Nephron (organoid): ENCODE measurements around the gene IQCH.

Experiments used
- H3K27ac Mint-ChIP-seq, 3 experiments: 2 replicates each; pipeline ENCODE4 v1.8.0; 2020; ENCODE audit warnings: mixed read lengths in 3 of 3, mild to moderate bottlenecking in 2 of 3, moderate library complexity in 1 of 3
- H3K27me3 Mint-ChIP-seq: 2 replicates; pipeline ENCODE4 v1.8.0; 2021; ENCODE audit warnings: low read depth, mild to moderate bottlenecking, moderate library complexity, mixed read lengths
- H3K36me3 Mint-ChIP-seq: 2 replicates; pipeline ENCODE4 v1.8.0; 2020; ENCODE audit warnings: low read depth, mixed read lengths
- H3K4me1 Mint-ChIP-seq: 2 replicates; pipeline ENCODE4 v1.8.0; 2020; ENCODE audit warnings: mixed read lengths
- H3K4me3 Mint-ChIP-seq, 3 experiments: 2 replicates each; pipeline ENCODE4 v1.8.0; 2020; ENCODE audit warnings: mild to moderate bottlenecking in 3 of 3, mixed read lengths in 3 of 3, moderate library complexity in 2 of 3
- H3K9me3 Mint-ChIP-seq: 2 replicates; pipeline ENCODE4 v1.8.0; 2020; ENCODE audit warnings: mixed read lengths
- TF ChIP-seq, protein P1 (sequence below), 3 experiments: fragments of 200-600 bp; sonication (generic); IDR thresholded peaks; one replicate each; pipeline ENCODE4 v1.5.0; 2021; ENCODE audit warnings: antibody characterized with exemption in 3 of 3; ENCODE audit not compliant: unreplicated experiment in 3 of 3

The IQCH gene

DNA sequence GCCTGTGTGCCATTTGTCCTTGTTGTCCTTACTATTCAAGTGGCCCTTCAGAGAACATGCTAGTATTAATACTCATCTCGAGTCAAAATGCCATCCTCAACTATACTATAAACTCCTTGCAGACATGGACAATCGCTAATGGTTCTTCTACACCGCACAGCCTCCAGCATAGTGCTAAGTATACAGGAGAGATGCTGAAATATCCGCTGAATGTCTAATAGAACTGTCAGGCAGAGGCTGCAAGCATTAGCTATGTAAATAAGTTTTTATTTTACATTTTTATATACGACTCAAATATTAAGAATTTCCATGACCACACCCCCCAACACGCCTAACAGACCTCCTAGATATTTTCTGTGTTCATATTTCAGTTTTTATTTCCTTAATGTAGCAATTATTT lies 39.5 kb upstream of the IQCH start:
- Mint-ChIP-seq H3K27me3 (no peaks in the 10 kb centered on the region), H3K4me3 (no peak overlapping the region), H3K9me3 (no peaks in the 10 kb centered on the region), H3K4me1 (peaks cover 16% of the 10 kb centered on the region), H3K27ac (no peak overlapping the region), H3K36me3 (peaks cover 14% of the 10 kb centered on the region)
- TF ChIP-seq, protein P1, sequence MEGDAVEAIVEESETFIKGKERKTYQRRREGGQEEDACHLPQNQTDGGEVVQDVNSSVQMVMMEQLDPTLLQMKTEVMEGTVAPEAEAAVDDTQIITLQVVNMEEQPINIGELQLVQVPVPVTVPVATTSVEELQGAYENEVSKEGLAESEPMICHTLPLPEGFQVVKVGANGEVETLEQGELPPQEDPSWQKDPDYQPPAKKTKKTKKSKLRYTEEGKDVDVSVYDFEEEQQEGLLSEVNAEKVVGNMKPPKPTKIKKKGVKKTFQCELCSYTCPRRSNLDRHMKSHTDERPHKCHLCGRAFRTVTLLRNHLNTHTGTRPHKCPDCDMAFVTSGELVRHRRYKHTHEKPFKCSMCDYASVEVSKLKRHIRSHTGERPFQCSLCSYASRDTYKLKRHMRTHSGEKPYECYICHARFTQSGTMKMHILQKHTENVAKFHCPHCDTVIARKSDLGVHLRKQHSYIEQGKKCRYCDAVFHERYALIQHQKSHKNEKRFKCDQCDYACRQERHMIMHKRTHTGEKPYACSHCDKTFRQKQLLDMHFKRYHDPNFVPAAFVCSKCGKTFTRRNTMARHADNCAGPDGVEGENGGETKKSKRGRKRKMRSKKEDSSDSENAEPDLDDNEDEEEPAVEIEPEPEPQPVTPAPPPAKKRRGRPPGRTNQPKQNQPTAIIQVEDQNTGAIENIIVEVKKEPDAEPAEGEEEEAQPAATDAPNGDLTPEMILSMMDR (IDR thresholded peaks at IDR 0.05; ENCODE audit: unreplicated experiment in 3 of 3), result no peak

DNA sequence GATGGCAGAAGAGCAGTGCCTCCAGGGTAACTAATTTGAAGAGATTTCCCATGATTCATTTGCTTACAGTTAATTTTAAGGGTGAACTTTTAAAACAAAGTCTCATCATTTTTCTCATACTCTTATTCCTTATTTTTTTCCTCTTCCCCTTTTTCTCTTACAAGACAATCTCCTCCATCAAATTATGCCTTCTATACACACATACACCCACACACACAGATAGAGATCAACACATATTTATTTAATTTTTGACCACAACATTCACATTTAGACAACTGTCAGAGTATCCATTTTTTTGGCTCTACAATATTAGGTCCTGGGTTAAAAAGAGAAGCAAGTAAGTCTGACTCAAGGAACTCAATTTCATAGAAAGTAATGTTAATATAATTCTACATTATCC lies 37.7 kb upstream of the IQCH start:
- TF ChIP-seq, protein P1 (IDR thresholded peaks at IDR 0.05; ENCODE audit: unreplicated experiment in 3 of 3), result no peak
- Mint-ChIP-seq H3K9me3 (no peaks in the 10 kb centered on the region), H3K27me3 (no peaks in the 10 kb centered on the region), H3K4me1 (peaks cover 5% of the 10 kb centered on the region), H3K36me3 (peaks cover 14% of the 10 kb centered on the region), H3K4me3 (no peak overlapping the region), H3K27ac (no peak overlapping the region)

DNA sequence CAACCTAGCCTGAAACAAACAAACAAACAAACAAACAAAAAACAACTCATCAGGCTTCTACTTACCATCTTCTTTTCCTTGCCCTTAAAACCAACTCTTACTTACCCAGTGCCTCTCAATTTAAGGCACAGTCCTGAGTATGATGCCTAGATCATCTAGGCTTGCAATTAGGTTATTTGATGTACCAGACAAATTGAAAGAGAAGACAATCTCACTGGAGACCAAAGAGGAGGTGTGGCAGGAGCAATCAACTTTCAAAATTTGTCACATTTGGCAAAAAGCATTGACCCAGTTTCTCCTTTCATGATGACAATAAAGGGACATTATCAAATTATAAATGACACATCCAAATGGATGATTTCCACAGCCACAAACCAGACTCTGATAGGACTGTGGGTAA lies 36.2 kb upstream of the IQCH start:
- no peak overlapping the region for H3K27ac Mint-ChIP-seq
- TF ChIP-seq, protein P1 (IDR thresholded peaks at IDR 0.05; ENCODE audit: unreplicated experiment in 3 of 3), result no peak
- H3K36me3 Mint-ChIP-seq, result peaks cover 14% of the 10 kb centered on the region
- H3K27me3 Mint-ChIP-seq, result no peaks in the 10 kb centered on the region
- no peaks in the 10 kb centered on the region for H3K9me3 Mint-ChIP-seq
- no peak overlapping the region for H3K4me3 Mint-ChIP-seq
- peaks cover 5% of the 10 kb centered on the region for H3K4me1 Mint-ChIP-seq

DNA sequence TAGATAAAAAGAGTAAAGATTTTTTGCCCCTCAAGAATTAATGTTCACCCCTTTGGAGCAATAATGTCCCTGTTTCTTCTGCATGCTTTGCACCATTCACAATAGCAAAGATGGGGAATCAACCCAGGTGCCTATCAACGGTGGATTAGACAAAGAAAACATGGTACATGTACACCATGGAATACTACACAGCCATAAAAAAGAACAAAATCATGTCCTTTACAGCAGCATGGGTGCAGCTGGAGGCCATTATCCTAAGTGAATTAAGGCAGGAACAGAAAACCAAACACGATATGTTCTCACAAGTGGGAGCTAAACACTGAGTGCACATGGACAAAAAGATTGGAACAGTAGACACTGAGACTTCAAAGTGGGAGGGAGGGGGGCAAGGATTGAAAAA lies 35.3 kb upstream of the IQCH start:
- Mint-ChIP-seq H3K27me3 (no peaks in the 10 kb centered on the region), H3K4me3 (no peak overlapping the region), H3K36me3 (peaks cover 14% of the 10 kb centered on the region), H3K4me1 (peaks cover 5% of the 10 kb centered on the region), H3K9me3 (no peaks in the 10 kb centered on the region), H3K27ac (no peak overlapping the region)
- TF ChIP-seq, protein P1 (IDR thresholded peaks at IDR 0.05; ENCODE audit: unreplicated experiment in 3 of 3), result no peak

DNA sequence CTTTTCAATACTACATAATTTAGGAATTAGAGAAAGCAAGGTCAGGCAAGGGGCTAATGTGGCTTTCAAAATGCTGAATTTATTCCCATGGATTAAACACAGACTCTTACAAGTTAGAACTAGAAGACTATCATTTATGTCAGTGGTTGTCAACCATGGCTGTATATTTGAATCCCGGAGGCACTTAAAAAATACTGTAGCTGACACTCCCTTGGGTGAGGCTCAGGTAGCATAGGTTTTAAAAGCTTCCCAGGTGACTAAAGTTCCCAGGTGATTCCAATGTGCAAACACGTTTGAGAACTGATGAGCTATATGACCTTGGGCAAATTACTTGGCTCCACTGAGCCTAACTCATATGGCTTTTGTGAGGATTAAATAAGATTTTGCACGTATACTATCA lies 29.7 kb upstream of the IQCH start:
- Mint-ChIP-seq H3K9me3 (no peaks in the 10 kb centered on the region), H3K36me3 (peaks cover 14% of the 10 kb centered on the region)
- TF ChIP-seq, protein P1 (IDR thresholded peaks at IDR 0.05; ENCODE audit: unreplicated experiment in 3 of 3), result no peak

DNA sequence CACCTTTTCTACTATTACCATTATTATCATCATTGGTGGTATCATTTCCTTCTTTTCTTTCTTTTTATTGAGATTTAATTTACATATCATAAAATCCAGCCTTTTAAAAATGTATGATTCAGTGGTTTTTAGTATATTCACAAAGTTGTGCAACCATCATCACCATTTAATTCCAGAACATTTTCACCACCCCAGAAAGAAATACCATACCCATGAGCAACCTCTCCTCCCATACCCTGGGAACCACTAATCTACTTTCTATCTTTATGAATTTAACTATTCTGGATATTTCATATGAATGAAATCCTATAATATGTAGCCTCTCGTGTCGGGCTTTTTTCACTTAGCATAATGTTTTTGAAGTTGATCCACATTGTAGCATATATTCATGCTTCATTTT lies 29.2 kb upstream of the IQCH start:
- no peaks in the 10 kb centered on the region for H3K4me1 Mint-ChIP-seq
- TF ChIP-seq, protein P1 (IDR thresholded peaks at IDR 0.05; ENCODE audit: unreplicated experiment in 3 of 3), result no peak
- H3K4me3 Mint-ChIP-seq, result no peak overlapping the region
- no peaks in the 10 kb centered on the region for H3K9me3 Mint-ChIP-seq
- no peaks in the 10 kb centered on the region for H3K27me3 Mint-ChIP-seq
- H3K27ac Mint-ChIP-seq, result no peak overlapping the region
- H3K36me3 Mint-ChIP-seq, result peaks cover 18% of the 10 kb centered on the region

More for the DNA sequence above, 29.7 kb upstream of the IQCH start:
- Mint-ChIP-seq H3K27ac (no peak overlapping the region), H3K4me1 (no peaks in the 10 kb centered on the region), H3K4me3 (no peak overlapping the region), H3K27me3 (no peaks in the 10 kb centered on the region)
